ENCODE results near the gene MGST3.

Gene MGST3

DNA sequence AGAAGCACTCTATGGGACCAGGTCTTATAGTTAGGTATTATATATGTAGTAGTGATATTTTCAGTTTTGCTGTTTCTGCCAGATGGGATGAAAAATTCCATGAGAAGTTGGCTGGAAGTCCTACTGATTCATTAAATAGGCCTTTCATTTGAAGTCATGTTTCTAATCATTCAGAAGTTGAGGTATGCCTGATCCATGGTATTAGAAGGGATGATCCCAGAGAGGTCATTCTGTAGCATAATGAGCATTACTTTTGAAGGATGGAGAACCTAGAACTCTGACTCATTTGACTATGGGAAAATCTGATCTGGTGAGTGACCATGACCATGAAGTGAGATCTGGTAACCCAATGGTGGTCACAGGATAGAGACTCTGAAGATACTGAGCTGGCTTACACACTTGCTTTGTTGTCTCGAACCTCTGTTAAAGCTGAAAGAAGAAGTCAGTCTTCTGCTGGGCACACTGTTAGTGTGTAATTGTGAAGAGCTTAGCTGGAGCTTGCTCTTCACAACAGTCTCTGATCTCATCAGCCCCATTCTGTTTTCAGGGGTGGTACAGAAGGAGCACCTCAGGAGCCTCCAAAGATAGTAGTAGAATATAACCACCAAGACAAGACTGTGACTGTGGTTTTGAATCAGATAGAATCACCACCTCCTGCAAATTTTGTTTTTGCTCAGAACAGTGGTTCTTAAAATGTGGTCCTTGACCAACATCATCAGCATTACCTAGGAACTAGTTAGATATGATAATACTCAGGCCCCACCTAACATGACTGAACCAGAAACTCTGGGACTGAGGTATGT is 9.0 kb downstream of the MGST3 start:
- H3K9me3 ChIP-seq (ENCODE audit: insufficient read depth, low read length, severe bottlenecking), result no peaks in the 10 kb centered on the region
- H2AFZ ChIP-seq (ENCODE audit: low read depth, low read length), result no peak overlapping the region
- ATAC-seq (ENCODE audit: insufficient read depth, low read depth), result no peak
- H3K9ac ChIP-seq (ENCODE audit: low read depth, low read length), result no peak overlapping the region
- no peak for DNase-seq
- no peaks in the 10 kb centered on the region for H3K79me2 ChIP-seq (ENCODE audit: insufficient read depth, low read length)
- H3K4me3 ChIP-seq (ENCODE audit: low read depth in 1 of 2, low read length in 2 of 2), result no peak overlapping the region
- H3K4me2 ChIP-seq (ENCODE audit: insufficient read depth, low read length), result no peak overlapping the region
- H3K36me3 ChIP-seq (ENCODE audit: insufficient read depth, low read length), result no peaks in the 10 kb centered on the region
- TF ChIP-seq EZH2 (IDR thresholded peaks at IDR 0.05; ENCODE audit: borderline replicate concordance, low read depth, low read length, severe bottlenecking), result no peak
- TF ChIP-seq, protein P1, sequence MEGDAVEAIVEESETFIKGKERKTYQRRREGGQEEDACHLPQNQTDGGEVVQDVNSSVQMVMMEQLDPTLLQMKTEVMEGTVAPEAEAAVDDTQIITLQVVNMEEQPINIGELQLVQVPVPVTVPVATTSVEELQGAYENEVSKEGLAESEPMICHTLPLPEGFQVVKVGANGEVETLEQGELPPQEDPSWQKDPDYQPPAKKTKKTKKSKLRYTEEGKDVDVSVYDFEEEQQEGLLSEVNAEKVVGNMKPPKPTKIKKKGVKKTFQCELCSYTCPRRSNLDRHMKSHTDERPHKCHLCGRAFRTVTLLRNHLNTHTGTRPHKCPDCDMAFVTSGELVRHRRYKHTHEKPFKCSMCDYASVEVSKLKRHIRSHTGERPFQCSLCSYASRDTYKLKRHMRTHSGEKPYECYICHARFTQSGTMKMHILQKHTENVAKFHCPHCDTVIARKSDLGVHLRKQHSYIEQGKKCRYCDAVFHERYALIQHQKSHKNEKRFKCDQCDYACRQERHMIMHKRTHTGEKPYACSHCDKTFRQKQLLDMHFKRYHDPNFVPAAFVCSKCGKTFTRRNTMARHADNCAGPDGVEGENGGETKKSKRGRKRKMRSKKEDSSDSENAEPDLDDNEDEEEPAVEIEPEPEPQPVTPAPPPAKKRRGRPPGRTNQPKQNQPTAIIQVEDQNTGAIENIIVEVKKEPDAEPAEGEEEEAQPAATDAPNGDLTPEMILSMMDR (IDR thresholded peaks at IDR 0.05; ENCODE audit: borderline replicate concordance, extremely low read depth, low read length, poor library complexity, severe bottlenecking), result no peak
- H3K4me1 ChIP-seq (ENCODE audit: insufficient read depth, low read length), result no peaks in the 10 kb centered on the region
- H3K27me3 ChIP-seq (ENCODE audit: insufficient read depth, low read length, poor library complexity), result no peaks in the 10 kb centered on the region
- 0 out of 2 replicates have a peak, but pooled peaks cover 4% of the 10 kb centered on the region for H4K20me1 ChIP-seq (ENCODE audit: insufficient read depth, low read length)
- no peak overlapping the region for H3K27ac ChIP-seq (ENCODE audit: low read length)

DNA sequence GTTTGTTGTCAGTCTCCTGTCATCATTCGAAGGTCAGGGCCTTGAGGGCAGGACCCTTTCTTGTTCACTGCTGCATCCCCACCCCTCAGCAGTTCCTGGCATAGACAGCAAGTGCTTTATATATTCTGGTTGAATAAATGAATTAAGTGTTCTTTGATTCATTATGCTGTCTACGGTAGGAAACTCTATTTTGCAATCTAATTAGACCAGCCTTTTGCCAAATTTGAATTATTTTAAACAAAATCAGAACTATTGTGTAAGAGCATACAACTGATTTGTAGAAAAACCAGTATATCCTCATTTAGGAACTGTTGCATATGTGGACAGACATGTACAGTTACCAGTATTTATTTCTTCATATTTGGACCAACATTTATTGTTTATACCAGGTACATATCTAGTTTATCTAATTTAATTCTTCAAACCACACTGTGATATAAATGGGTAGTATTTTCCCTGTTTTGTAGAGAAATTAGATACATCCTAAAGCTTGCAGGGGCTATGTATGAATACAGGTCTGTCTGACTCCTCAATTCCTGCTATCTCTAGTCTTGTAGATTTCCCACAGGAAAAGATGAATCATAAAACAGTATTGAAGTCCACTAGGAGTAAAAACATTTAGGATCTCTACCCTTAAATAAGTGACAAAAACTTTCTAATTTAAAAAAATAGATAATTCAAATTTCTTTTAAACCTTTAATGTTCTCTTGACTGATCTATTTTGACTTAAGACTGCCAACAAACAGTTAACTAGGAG is 10.4 kb downstream of the MGST3 start:
- DNase-seq (no peak), ATAC-seq (ENCODE audit: insufficient read depth, low read depth) (no peak)
- Histone ChIP-seq H3K27ac (ENCODE audit: low read length) (no peak overlapping the region), H2AFZ (ENCODE audit: low read depth, low read length) (no peak overlapping the region), H4K20me1 (ENCODE audit: insufficient read depth, low read length) (peaks cover 6% of the 10 kb centered on the region; the same call in 1 of the 2 replicates), H3K27me3 (ENCODE audit: insufficient read depth, low read length, poor library complexity) (no peaks in the 10 kb centered on the region), H3K4me1 (ENCODE audit: insufficient read depth, low read length) (no peaks in the 10 kb centered on the region), H3K36me3 (ENCODE audit: insufficient read depth, low read length) (no peaks in the 10 kb centered on the region), H3K9me3 (ENCODE audit: insufficient read depth, low read length, severe bottlenecking) (no peaks in the 10 kb centered on the region), H3K4me2 (ENCODE audit: insufficient read depth, low read length) (no peak overlapping the region), H3K4me3 (ENCODE audit: low read depth in 1 of 2, low read length in 2 of 2) (no peak overlapping the region), H3K79me2 (ENCODE audit: insufficient read depth, low read length) (no peaks in the 10 kb centered on the region), H3K9ac (ENCODE audit: low read depth, low read length) (no peak overlapping the region)
- TF ChIP-seq EZH2 (IDR thresholded peaks at IDR 0.05; ENCODE audit: borderline replicate concordance, low read depth, low read length, severe bottlenecking), result no peak

DNA sequence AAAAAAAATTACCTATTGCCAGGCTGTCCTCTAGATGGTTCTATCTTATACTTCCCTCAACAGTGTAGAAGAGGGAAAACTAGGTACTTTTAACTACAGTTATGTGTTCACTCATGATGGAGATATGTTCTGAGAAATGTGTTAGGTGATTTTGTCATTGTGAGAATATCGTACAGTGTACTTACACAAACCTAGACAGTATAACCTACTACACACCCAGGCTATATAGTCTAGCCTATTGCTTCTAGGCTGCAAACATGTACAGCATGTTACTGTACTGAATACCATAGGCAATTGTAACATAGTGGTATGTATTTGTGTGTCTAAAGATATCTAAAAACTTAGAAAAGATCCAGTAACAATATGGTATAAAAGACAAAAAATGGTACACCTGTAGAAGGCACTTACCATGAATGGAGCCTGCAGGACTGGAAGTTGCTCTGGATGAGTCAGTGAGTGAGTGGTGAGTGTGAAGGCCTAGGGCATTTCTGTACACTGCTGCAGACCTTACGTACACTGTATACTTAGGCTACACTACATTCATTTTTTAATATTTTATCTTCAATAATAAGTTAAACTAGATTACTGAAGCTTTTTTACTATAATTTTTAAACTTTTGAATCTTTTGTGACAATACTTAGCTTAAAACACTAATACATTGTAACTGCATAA is 13.2 kb downstream of the MGST3 start:
- Histone ChIP-seq H3K9me3 (ENCODE audit: insufficient read depth, low read length, severe bottlenecking) (no peaks in the 10 kb centered on the region), H3K79me2 (ENCODE audit: insufficient read depth, low read length) (no peaks in the 10 kb centered on the region), H3K9ac (ENCODE audit: low read depth, low read length) (no peak overlapping the region), H2AFZ (ENCODE audit: low read depth, low read length) (no peak overlapping the region), H3K4me1 (ENCODE audit: insufficient read depth, low read length) (no peaks in the 10 kb centered on the region), H3K4me2 (ENCODE audit: insufficient read depth, low read length) (no peak overlapping the region), H3K4me3 (ENCODE audit: low read depth in 1 of 2, low read length in 2 of 2) (no peak overlapping the region), H3K36me3 (ENCODE audit: insufficient read depth, low read length) (no peaks in the 10 kb centered on the region), H4K20me1 (ENCODE audit: insufficient read depth, low read length) (peaks cover 9% of the 10 kb centered on the region; the same call in 1 of the 2 replicates), H3K27me3 (ENCODE audit: insufficient read depth, low read length, poor library complexity) (no peaks in the 10 kb centered on the region), H3K27ac (ENCODE audit: low read length) (no peak overlapping the region)
- DNase-seq (no peak), ATAC-seq (ENCODE audit: insufficient read depth, low read depth) (no peak)
- TF ChIP-seq EZH2 (IDR thresholded peaks at IDR 0.05; ENCODE audit: borderline replicate concordance, low read depth, low read length, severe bottlenecking), result no peak
- TF ChIP-seq, protein P1 (IDR thresholded peaks at IDR 0.05; ENCODE audit: borderline replicate concordance, extremely low read depth, low read length, poor library complexity, severe bottlenecking), result no peak

Data from DND-41 (cell line).